Heart left ventricle (tissue), 13 donors: Measurements from ENCODE around the gene ARID2.

Experiments
- CTCF ChIP-seq, 12 donors: fragments of 200-600 bp; sonication (generic) in 4 of 12; IDR thresholded peaks; one replicate each; pipeline versions ENCODE4 v1.5.0 to v1.8.0; 2018 to 2022; ENCODE audit warnings: antibody characterized with exemption in 12 of 12, mild to moderate bottlenecking in 5 of 12
- POLR2A ChIP-seq, 2 donors: fragments of 450-650 bp; IDR thresholded peaks; one replicate each; pipeline ENCODE4 v1.6.1; 2017; ENCODE audit warnings: antibody characterized with exemption in 2 of 2, mild to moderate bottlenecking in 2 of 2, moderate library complexity in 2 of 2
- donor health status: ischemic (EF 13 %, LVEDD 7.1; RV severe dilation, severe dysfunction).
- donor health status: DM: no; HTN: yes; CAD: no.
- donor health status: DM: no; HTN: no; CAD: no.
- donor health status: ischemic (EF 25% LVEDD 6.9; RV normal size, moderate dysfunction).
- donor health status: ischemic (EF 25% LVEDD 5.7; RV mildly dilated, moderate dysfunction).
- donor health status: ischemic (EF 35%, LVEDD 5.7; RV mildly dilated, moderate dysfunction).
- donor health status: nonischemic (EF 11% LVEDD 7.7; RV severe dilation, severe dysfunction).
- donor health status: DM: yes; HTN: yes; CAD: no.
- donor health status: PGD.
- donor health status: ischemic (EF 29% LVEDD 5.4; RV normal size, mild dysfunction).
- donor health status: nonischemic (EF 23%, LVEDD 6.1; RV moderate dilation, normal function).

DNA sequence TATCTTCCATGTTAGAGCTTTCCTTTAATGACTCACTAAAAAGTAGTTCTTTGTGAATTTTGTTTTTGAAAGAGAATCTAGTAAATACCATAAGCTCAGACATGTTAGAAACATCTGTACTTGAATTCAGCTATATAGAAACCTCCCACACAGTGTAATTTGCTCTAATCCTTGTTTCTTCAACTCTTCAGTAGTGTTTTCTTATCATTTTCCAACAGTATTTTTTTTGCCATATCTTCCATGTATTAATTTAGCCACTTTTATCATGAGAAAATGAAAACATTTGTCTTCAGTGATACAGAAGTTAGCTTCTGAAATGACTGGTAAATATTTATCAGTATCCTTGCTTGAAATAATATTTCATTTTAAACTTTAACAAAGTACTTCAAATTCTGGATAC, 73.6 kb downstream of the ARID2 start:
- TF ChIP-seq CTCF (IDR thresholded peaks at IDR 0.05) (no peak), POLR2A (IDR thresholded peaks at IDR 0.05) (no peak)
